Common myeloid progenitor, CD34-positive (primary cell): ENCODE measurements around the gene MLEC.

Experiments used
- CTCF ChIA-PET: fragments of 350-600 bp; sonication (Branson Sonifier 250); formaldehyde crosslinking; loops from one replicate; lab custom pipeline; 2021; ENCODE audit warnings: antibody characterized with exemption; lab: Charles Lee
- POLR2A ChIA-PET: fragments of 350-600 bp; sonication (Branson Sonifier 250); formaldehyde crosslinking; loops from one replicate; lab custom pipeline; 2021; ENCODE audit warnings: antibody characterized with exemption; lab: Charles Lee
- DNase-seq, 3 donors: peaks; one replicate each; pipeline versions ENCODE4 v3.0.0 to v3.0.0-alpha.2; 2013
- H3K27ac ChIP-seq, 2 experiments: 1 replicate in 1 of 2; 2 replicates in 1 of 2; pipeline ENCODE4 v1.7.0; 2013; ENCODE audit warnings: inconsistent platforms in 2 of 2, low read length in 2 of 2, mild to moderate bottlenecking in 2 of 2, low read depth in 1 of 2, moderate library complexity in 1 of 2; ENCODE audit not compliant: severe bottlenecking in 2 of 2, insufficient read depth in 1 of 2, poor library complexity in 1 of 2
- H3K27me3 ChIP-seq, 5 experiments: replicated peaks in 2 of 5; 1 replicate in 3 of 5; 2 replicates in 2 of 5; pipeline versions ENCODE4 v1.6.1 to v1.7.0; 2013; ENCODE audit warnings: low read length in 4 of 5, mild to moderate bottlenecking in 2 of 5, moderate library complexity in 2 of 5, inconsistent platforms in 1 of 5; ENCODE audit not compliant: insufficient read depth in 5 of 5, control insufficient read depth in 4 of 5
- H3K36me3 ChIP-seq, 4 experiments: 1 replicate in 2 of 4; 2 replicates in 2 of 4; pipeline versions ENCODE4 v1.6.1 to v1.7.0; 2013; ENCODE audit warnings: low read length in 3 of 4, control low read depth in 1 of 4, mild to moderate bottlenecking in 1 of 4; ENCODE audit not compliant: control insufficient read depth in 4 of 4, insufficient read depth in 4 of 4
- H3K4me1 ChIP-seq, 4 experiments: 1 replicate in 3 of 4; 2 replicates in 1 of 4; pipeline versions ENCODE4 v1.6.1 to v1.7.1; 2013; ENCODE audit warnings: low read length in 3 of 4, mild to moderate bottlenecking in 3 of 4, control low read depth in 1 of 4, inconsistent platforms in 1 of 4, moderate library complexity in 1 of 4; ENCODE audit not compliant: control insufficient read depth in 4 of 4, insufficient read depth in 4 of 4; ENCODE audit errors: control extremely low read depth in 1 of 4
- H3K4me3 ChIP-seq, 7 experiments: 1 replicate in 4 of 7; 2 replicates in 3 of 7; pipeline versions ENCODE4 v1.5.1 to v1.7.0; 2013; ENCODE audit warnings: mild to moderate bottlenecking in 7 of 7, low read length in 6 of 7, moderate library complexity in 6 of 7, inconsistent platforms in 2 of 7, low read depth in 2 of 7, control low read depth in 1 of 7; ENCODE audit not compliant: insufficient read depth in 4 of 7, control insufficient read depth in 1 of 7; ENCODE audit errors: extremely low read depth in 1 of 7
- H3K9me3 ChIP-seq, 5 experiments: 1 replicate in 4 of 5; 2 replicates in 1 of 5; pipeline versions ENCODE4 v1.6.1 to v1.7.1; 2013; ENCODE audit warnings: low read length in 4 of 5, mild to moderate bottlenecking in 2 of 5, inconsistent platforms in 1 of 5, low read depth in 1 of 5, moderate library complexity in 1 of 5; ENCODE audit not compliant: control insufficient read depth in 4 of 5, insufficient read depth in 2 of 5; ENCODE audit errors: control extremely low read depth in 1 of 5
- WGBS: methylation state at CpG from one replicate; pipeline ENCODE4 v1.1.5; 2013; ENCODE audit not compliant: insufficient coverage; 5-methylcytosine and 5-hydroxymethylcytosine counted together

Gene MLEC

DNA sequence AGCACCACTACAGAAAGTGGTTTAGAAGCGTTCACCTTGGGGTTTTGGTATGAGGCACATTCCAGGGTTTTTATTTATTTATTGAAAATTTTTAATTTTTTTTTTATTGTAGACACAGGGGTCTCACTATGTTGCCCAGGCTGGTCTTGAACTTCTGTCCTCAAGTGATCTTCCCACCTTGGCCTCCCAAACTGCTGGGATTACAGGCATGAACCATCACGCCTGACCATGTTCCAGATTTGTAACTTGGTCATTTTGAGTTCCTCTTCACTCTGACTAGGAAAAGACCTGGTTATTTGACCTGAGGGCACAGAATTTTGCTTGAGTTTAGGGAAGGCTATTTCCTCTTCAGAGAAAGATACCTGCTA lies 3.1 kb downstream of the MLEC start:
- H3K4me3 ChIP-seq: peak overlapping the region in 1 of 7 experiments; percentile 93
- peaks cover 2 to 31% (median 15%) of the 10 kb centered on the region in 4 experiments for H3K36me3 ChIP-seq
- POLR2A ChIA-PET: interaction anchor here (0.6 kb wide), 1 partner anchor 107 kb away, joined by 3 read pairs; no protein-coding TSS in a partner anchor
- H3K4me1 ChIP-seq: peaks cover 26 to 54% (median 39%) of the 10 kb centered on the region in 4 experiments
- H3K9me3 ChIP-seq: no peaks in the 10 kb centered on the region
- no peaks in the 10 kb centered on the region for H3K27me3 ChIP-seq
- DNase-seq: no peak
- WGBS: 100% methylated on average over 1 of the region's 2 CpGs
- no peak overlapping the region for H3K27ac ChIP-seq
- CTCF ChIA-PET: interaction anchor here (0.9 to 1.6 kb wide), 7 partner anchors 8 to 369 kb away, joined by 3 to 5 read pairs (median 4); no protein-coding TSS in a partner anchor

DNA sequence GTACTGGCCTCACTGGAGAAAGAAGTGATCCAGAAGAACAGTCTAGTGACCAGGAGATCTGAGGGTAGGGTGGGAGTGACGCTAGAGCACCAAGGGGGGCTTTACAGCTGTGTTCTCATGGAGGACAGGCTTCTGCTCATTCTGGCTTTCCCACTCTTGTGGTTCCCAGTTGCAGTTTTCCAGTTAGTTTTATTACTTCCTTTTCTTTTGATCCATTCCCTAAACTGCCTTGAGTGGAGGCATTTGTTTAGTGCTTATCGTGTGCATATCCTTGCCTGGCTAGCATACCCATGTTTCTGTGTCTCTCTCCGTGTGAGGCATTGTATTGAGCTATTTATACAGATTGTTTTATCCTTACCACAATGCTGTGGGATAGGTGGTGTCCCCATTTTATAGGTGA lies 4.0 kb downstream of the MLEC start:
- ChIA-PET POLR2A (no interaction called here), CTCF (interaction anchor here (1.0 to 1.6 kb wide), 5 partner anchors 9 to 44 kb away, joined by 4 to 5 read pairs (median 4); no protein-coding TSS in a partner anchor)
- Histone ChIP-seq H3K27ac (no peak overlapping the region), H3K9me3 (no peaks in the 10 kb centered on the region), H3K4me1 (peaks cover 21 to 45% (median 30%) of the 10 kb centered on the region in 4 experiments), H3K27me3 (no peaks in the 10 kb centered on the region), H3K4me3 (no peak overlapping the region), H3K36me3 (peaks cover 2 to 40% (median 24%) of the 10 kb centered on the region in 4 experiments)
- 100% methylated on average over 1 of the region's 3 CpGs for WGBS
- DNase-seq: no peak

DNA sequence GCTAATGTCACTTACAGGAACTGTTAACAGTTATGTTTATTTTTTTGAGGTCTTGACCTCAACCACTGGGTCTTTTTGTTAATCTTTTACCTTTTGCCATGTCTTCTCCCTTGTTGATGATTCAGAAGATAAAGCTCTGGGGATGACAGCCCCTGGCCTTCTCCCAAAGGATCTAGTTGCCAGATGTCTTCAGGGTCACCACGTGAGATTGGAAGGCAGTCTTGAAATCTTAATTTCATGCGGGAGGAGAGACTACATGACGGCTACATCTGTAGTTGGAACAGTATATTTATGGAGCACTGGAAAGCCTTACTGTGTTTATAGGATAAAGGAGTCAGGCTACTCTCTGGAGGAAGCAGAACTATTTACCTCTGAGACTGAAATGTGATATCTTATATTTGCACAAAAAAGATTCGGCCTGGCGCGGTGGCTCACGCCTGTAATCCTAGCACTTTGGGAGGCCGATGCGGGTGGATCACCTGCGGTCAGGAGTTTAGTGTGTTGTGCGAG lies 5.6 kb downstream of the MLEC start:
- H3K27ac ChIP-seq: peak overlapping the region in 1 of 2 experiments; percentile 50
- POLR2A ChIA-PET: interaction anchor here (0.7 kb wide), 1 partner anchor 197 kb away, joined by 3 read pairs; the partner anchor contains the start of gene DYNLL1
- no peaks in the 10 kb centered on the region for H3K9me3 ChIP-seq
- H3K36me3 ChIP-seq: peaks cover 11 to 56% (median 36%) of the 10 kb centered on the region in 4 experiments
- no peak for DNase-seq
- 96% methylated on average over 7 of the region's 11 CpGs for WGBS
- CTCF ChIA-PET: interaction anchor here (0.7 to 3.6 kb wide), 5 partner anchors 11 to 82 kb away, joined by 3 to 16 read pairs (median 3); no protein-coding TSS in a partner anchor
- no peaks in the 10 kb centered on the region for H3K27me3 ChIP-seq
- peaks cover 18 to 42% (median 27%) of the 10 kb centered on the region in 4 experiments for H3K4me1 ChIP-seq
- no peak overlapping the region for H3K4me3 ChIP-seq

DNA sequence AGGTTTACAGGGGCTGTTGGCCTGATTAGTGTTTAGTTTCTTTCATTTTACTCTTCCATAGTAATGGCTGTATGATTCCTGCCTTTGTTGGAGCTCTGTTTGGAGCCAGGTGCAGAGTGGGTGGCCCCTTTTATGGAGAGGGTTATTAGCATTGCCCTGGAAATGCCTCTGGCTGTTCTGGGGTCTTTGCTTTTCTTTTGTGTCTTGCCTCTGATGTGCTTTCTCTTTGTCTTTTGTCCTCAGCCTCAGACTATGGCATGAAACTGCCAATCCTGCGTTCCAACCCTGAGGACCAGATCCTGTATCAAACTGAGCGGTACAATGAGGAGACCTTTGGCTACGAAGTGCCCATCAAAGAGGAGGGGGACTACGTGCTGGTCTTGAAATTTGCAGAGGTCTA lies 6.9 kb downstream of the MLEC start:
- POLR2A ChIA-PET: no interaction called here
- H3K4me1 ChIP-seq: peaks cover 5 to 37% (median 26%) of the 10 kb centered on the region in 4 experiments
- CTCF ChIA-PET: interaction anchor here (3.6 kb wide), 1 partner anchor 47 kb away, joined by 16 read pairs; no protein-coding TSS in a partner anchor
- no peaks in the 10 kb centered on the region for H3K9me3 ChIP-seq
- WGBS: 100% methylated on average over 4 of the region's 4 CpGs
- H3K27me3 ChIP-seq: no peaks in the 10 kb centered on the region
- no peak overlapping the region for H3K4me3 ChIP-seq
- no peak for DNase-seq
- H3K27ac ChIP-seq: no peak overlapping the region
- peaks cover 13 to 68% (median 41%) of the 10 kb centered on the region in 4 experiments for H3K36me3 ChIP-seq

DNA sequence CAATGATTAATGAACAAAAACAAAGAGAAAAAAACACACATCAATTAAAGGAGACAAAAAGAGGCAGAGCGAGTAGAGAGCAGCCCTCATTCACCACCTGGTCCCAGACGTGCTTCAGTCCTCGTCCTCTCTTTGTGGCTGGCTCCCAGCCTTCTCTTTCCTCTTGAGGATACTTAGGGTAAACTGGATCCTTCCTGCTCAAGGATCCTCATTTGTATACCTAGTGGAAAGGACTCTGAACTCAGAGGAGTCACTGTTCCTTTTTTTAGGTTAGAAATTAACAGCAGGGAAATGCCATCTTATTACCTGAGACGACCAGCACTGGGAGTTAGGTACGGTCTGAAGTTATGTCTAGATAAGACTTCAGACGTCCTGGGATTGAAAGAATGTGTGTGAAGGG lies 9.7 kb downstream of the MLEC start:
- peaks cover 0 to 15% (median 11%) of the 10 kb centered on the region in 4 experiments for H3K4me1 ChIP-seq
- no peak overlapping the region for H3K27ac ChIP-seq
- ChIA-PET CTCF (interaction anchor here (1.4 to 2.0 kb wide), 2 partner anchors 9 to 25 kb away, joined by 4 to 9 read pairs; no protein-coding TSS in a partner anchor), POLR2A (no interaction called here)
- no peak for DNase-seq
- H3K36me3 ChIP-seq: peaks cover 13 to 89% (median 66%) of the 10 kb centered on the region in 4 experiments
- H3K4me3 ChIP-seq: no peak overlapping the region
- H3K27me3 ChIP-seq: no peaks in the 10 kb centered on the region
- 98% methylated on average over 6 of the region's 6 CpGs for WGBS
- no peaks in the 10 kb centered on the region for H3K9me3 ChIP-seq

DNA sequence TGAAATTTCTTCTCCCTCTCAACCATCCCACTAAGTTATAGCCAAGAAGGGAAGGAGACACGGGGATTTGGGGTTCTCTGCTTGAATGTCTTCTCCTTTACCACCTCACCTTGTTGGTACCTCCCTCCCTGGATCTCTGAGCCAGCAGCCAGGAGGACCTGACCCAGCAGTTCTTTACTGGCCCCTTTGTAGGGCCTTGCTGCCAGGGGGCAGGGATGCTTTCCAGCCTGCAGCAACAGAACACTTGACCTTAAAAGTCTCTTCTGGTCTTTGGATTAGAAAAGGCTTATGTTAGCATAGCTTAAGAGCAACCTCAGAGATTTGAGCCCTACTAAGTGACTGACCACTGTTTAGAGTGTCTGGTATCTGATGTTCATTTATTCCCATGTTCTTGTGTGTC lies 10.4 kb downstream of the MLEC start:
- no peak overlapping the region for H3K27ac ChIP-seq
- no peaks in the 10 kb centered on the region for H3K27me3 ChIP-seq
- CTCF ChIA-PET: interaction anchor here (1.3 to 4.0 kb wide), 4 partner anchors 8 to 25 kb away, joined by 4 to 30 read pairs (median 6); partner anchors contain the start of gene UNC119B
- no peak for DNase-seq
- H3K4me3 ChIP-seq: no peak overlapping the region
- H3K4me1 ChIP-seq: peaks cover 0 to 13% (median 10%) of the 10 kb centered on the region in 4 experiments
- no CpG with 5 or more reads among the region's 1 CpG for WGBS
- H3K9me3 ChIP-seq: no peaks in the 10 kb centered on the region
- POLR2A ChIA-PET: interaction anchor here (1.9 kb wide), 1 partner anchor 12 kb away, joined by 5 read pairs; no protein-coding TSS in a partner anchor
- H3K36me3 ChIP-seq: peaks cover 13 to 94% (median 70%) of the 10 kb centered on the region in 4 experiments

DNA sequence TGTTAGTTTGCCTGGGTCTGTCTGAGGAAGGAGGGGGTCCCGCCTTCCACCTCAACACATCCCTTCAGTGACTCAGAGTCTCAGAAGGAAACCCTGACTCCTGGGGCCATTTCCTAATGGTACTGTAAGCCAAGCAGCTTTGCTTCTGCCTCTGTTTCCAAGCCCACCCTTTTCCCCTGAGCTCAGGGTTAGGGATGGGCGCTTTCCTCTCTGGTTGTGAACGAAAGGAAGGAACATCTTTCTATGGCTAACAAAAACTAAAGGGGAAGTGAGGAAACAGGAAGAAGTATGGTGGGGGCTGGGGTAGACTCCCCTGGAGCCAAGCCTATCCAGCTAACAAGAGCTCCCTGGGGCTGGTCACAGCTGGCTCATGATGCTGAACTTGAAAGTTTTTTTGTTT lies 11.7 kb downstream of the MLEC start:
- WGBS: no CpG with 5 or more reads among the region's 3 CpGs
- peaks cover 0 to 13% (median 9%) of the 10 kb centered on the region in 4 experiments for H3K4me1 ChIP-seq
- peaks cover 16 to 97% (median 75%) of the 10 kb centered on the region in 4 experiments for H3K36me3 ChIP-seq
- ChIA-PET POLR2A (interaction anchor here (1.9 kb wide), 1 partner anchor 11 kb away, joined by 5 read pairs; no protein-coding TSS in a partner anchor), CTCF (interaction anchor here (0.6 to 4.0 kb wide), 8 partner anchors 9 to 308 kb away, joined by 4 to 30 read pairs (median 4); partner anchors contain the start of gene UNC119B)
- peak in 2 of 3 donors; percentile 46 to 57 for DNase-seq
- H3K4me3 ChIP-seq: no peak overlapping the region
- H3K9me3 ChIP-seq: no peaks in the 10 kb centered on the region
- H3K27ac ChIP-seq: peak overlapping the region in 1 of 2 experiments; percentile 46
- H3K27me3 ChIP-seq: no peaks in the 10 kb centered on the region
